ENCODE measurements around the gene TRPM5.

- TF ChIP-seq CTCF (IDR thresholded peaks at IDR 0.05), result no peak
- TF ChIP-seq POLR2A (IDR thresholded peaks at IDR 0.05), result no peak
Observed at GRCh38 chr11:2448661-2449547, 4.6 kb upstream of the TRPM5 start.

All from stomach (tissue), 4 donors.